GM23248 (cell line): ENCODE results near the gene ATP6V0B.

Experiments
- EZH2 ChIP-seq: fragments of 200-600 bp; sonication (generic); IDR thresholded peaks from 2 replicates; pipeline ENCODE4 v1.6.1; 2018; ENCODE audit warnings: antibody characterized with exemption, mild to moderate bottlenecking; ENCODE audit not compliant: insufficient read depth, poor library complexity, severe bottlenecking
- EZH2phosphoT487 ChIP-seq: fragments of 200-600 bp; sonication (generic); IDR thresholded peaks from 2 replicates; pipeline ENCODE4 v1.6.1; 2018; ENCODE audit warnings: antibody characterized with exemption, moderate library complexity, mild to moderate bottlenecking, low read depth; ENCODE audit not compliant: insufficient read depth

- TF ChIP-seq EZH2 = no peak
- no peak for TF ChIP-seq EZH2phosphoT487
Measured at GRCh38 chr1:43963006-43963405, 11.8 kb upstream of the ATP6V0B start.
